Retinal pigment epithelial cell (primary cell): ENCODE data around the gene CDKN2AIPNL.

Source experiments
- DNase-seq: peaks from one replicate; pipeline ENCODE4 v3.0.0-alpha.2; 2010; ENCODE audit warnings: low read depth
- H3K4me3 ChIP-seq: 2 replicates; pipeline ENCODE4 v1.5.1; 2011; ENCODE audit warnings: mild to moderate bottlenecking, low read length, control low read depth, moderate library complexity
- CTCF ChIP-seq: conservative IDR thresholded peaks from 2 replicates; pipeline ENCODE4 v1.5.1; 2011; ENCODE audit warnings: low read depth, low read length, control low read depth, inconsistent platforms

CDKN2AIPNL gene

GRCh38 chr5:134420343-134420742 lies 8.7 kb upstream of the CDKN2AIPNL start:
- TF ChIP-seq CTCF = no peak
- no peak overlapping the region for H3K4me3 ChIP-seq
- DNase-seq = no peak

GRCh38 chr5:134418958-134419357 lies 7.3 kb upstream of the CDKN2AIPNL start:
- H3K4me3 ChIP-seq = no peak overlapping the region
- no peak for TF ChIP-seq CTCF
- no peak for DNase-seq

DNA sequence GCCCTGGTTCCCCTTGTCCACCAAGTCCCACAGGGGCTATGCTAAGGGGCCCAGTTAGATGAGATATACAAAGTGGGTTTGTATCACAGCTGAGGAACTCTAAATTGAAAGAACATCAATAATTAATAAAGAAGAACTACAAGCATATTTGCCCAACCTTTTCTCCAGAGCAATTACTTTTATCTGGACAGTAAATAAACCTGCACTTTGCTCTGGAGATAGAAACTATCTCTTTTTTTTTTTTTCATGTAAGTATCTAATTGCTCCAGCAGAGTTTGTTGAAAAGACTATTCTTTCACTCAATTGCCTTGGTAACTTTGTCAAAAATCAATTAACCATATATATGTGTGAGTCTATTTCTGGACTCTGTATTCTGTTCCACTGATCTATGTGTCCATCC lies 6.0 kb upstream of the CDKN2AIPNL start:
- no peak for TF ChIP-seq CTCF
- H3K4me3 ChIP-seq = no peak overlapping the region
- no peak for DNase-seq

- no peak overlapping the region for H3K4me3 ChIP-seq
- DNase-seq = no peak
- no peak for TF ChIP-seq CTCF
These were observed 1.4 kb upstream of the CDKN2AIPNL start for GRCh38 chr5:134413046-134413445.

- H3K4me3 ChIP-seq = peak overlapping the region; percentile 63
- TF ChIP-seq CTCF = no peak
- no peak for DNase-seq
These were observed 494 bp downstream of the CDKN2AIPNL start for GRCh38 chr5:134411228-134411545.

- TF ChIP-seq CTCF = no peak
- H3K4me3 ChIP-seq = peak overlapping the region; percentile 63
- no peak for DNase-seq
These were observed 859 bp downstream of the CDKN2AIPNL start for GRCh38 chr5:134410822-134411221.

DNA sequence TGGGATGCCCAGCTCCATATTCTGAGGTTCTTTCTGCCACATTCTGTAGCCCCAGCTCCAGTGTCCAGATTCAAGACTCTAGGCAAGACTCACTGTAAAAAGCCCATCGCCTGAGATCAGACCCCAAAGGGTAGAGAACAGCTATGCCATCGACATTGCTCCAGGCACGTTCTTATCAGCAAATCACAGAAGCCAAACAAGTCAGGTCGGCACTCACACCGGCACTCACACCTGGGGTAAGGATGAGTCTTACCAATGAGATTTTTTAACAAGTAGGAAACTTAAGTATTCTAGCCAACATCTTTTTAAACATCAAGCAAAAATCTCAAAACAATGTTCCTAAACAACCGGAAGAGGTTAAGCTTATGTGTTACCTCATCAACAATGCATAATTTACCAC lies 2.4 kb downstream of the CDKN2AIPNL start:
- no peak for DNase-seq
- TF ChIP-seq CTCF = no peak
- H3K4me3 ChIP-seq = no peak overlapping the region
